DMS79 treated with DMSO at 0.1 percent for 48 hours (cell line): ENCODE measurements around the gene TOPORS.
A peak's percentile ranks its signal among the peaks of the same experiment; 100 is the strongest.
"Not testable (repeated sequence)": the region's sequence is repeated elsewhere in the genome, so short reads cannot be mapped to it uniquely, and the experiment has no call there.

Experiments
- DNase-seq: peaks from one replicate; lab custom pipeline; 2025; lab: John Stamatoyannopoulos, UW

The TOPORS gene

DNA sequence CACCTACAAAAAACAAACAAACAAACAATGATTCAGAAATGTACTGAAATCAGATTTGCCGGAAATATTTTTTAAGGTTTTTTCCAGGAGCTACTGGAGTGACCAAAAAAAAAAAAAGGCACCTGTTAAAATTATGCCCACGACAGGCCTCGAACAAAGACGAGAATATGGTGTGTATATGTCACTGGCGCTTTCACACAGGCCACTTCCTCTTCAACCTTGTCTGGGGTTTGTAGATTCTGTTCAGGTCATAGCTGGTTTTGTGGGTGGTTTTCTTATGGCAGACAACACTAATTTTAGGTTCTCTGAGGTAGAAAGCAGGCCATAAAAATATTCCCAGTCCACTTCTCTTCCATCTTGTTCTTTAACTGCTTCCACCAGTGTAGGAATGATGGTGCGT lies 13.6 kb upstream of the TOPORS start:
- DNase-seq, result no peak

DNA sequence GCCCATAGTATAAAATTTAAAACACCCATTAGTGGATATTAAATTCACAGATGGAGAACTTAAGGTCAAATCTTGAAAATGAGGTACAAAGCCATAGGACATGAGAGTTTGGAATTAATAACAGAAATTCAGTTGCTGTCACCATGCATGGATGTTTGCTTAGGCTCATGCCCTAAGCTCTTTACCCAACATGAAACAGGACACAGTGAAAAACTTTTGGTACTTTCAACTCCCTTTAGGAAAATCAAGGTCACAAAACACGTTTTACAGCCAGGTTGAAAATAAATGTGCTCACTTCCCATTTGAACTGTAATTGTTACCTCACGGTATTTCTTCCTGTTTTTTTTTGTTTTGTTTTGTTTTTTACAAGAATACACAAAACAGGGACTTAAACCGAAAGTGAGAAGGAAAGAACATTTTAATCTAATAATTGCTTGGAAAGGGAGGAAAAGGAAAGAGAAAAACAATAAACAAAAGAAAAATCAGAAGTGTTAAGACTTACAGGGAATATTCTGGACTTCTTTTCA lies 6.1 kb upstream of the TOPORS start:
- DNase-seq, result no peak

DNA sequence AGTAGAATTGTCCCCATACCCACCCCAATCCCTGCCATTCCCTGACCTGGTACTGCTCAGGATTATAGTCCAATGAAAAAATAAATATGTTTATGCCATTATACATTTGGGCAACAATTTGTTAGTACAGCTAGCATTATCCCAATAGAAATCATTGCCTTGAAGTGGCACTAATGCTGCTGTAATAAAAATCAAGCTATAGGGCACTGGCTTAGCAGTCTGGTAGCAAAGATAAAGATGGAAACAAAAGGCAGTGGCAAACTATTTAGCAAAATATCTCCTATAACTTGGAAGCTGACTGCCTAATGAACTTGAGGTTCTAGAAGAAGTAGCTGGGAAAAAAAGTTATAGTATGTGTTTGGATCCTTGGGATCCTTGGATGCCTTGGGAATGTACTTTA lies 2.2 kb upstream of the TOPORS start:
- no peak for DNase-seq

DNA sequence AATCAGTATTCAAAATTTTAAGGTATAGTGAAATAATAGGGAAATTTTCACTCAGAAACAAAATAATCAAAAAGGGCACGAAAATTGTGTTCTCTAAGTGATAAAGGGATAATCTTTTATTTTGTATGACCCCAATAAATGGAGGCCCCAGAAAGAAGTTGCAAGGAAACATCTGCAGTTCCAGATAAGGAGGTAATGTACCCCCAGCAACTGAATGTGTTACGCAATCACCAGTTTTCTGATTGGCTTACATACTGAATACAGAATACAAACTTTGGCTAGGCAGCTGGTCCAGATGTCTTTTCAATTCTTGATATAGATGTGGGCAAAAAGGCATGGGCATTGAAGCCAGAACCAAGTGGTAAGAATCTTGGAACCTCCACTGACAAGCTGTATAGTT lies 1.7 kb upstream of the TOPORS start:
- no peak for DNase-seq

DNA sequence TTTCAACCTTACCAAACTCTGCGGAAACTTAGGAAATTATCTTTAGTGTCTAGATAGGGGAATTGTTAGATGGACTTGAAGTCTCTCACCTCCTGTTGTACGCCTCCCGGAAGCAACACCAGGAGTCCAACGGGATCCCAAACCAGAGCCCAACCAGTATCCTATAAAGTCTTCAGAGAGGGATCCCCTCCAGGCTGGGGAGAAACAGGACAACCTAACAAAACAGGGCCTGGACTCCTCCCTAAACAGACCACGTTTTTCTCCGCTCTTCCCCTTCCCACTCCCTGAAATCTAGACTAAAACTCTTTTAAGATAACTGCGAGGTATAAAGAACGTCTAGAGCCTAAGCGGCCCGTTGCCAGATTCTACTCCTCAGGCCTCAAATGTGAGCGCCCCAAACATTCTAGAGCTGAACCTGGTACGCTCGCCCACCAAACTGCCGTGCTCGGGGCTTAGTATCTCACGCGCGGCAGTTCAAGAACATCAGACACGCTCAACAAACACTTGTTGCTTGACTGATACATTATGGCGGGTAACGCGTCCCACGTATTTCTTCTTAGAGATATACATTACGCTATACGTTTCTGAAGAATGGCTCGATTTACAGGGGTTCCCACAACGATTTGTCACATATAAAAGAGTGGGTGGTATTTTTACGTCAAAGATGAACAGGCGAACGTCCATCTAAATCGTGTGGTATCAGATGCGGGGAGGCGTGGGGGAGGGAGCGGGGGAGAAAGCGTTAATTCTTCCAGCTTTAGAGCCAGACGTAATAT lies 922 bp downstream of the TOPORS start:
- peak; percentile 67 for DNase-seq

DNA sequence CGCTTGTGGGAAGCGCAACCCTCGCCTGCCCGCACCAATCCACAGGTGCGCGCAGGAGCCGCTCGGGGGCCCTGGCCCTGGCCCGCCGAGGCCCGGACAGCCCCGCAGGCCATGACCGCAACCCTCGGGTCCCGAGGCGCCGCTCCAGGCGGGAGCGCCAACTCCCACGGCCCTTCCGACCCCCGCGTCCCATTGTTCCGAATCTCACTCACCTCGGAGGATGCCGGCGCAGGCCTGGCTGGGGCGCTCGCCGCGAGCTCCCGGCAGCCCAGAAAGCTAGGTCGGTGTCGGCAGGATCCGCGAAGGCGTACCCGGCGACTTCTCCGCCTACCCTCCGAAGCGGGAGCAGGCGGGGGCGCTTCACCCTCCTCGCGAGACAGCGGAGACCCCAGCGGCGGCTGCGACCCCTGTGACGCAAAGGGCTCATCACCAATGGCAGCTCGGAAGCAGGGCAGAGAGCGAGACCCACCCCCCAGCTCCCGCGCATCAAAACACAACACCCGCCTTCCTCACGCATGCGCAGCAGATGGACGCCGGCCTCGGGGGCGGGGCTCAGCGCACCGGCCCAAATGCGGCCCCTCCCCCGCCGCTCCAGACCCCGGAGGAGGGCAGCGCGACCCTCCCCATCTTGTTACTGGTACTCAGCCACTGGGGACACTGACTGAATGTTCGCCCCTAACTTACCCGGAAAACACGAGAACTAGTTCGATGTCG lies 1.7 kb downstream of the TOPORS start:
- peak; percentile 92 for DNase-seq

DNA sequence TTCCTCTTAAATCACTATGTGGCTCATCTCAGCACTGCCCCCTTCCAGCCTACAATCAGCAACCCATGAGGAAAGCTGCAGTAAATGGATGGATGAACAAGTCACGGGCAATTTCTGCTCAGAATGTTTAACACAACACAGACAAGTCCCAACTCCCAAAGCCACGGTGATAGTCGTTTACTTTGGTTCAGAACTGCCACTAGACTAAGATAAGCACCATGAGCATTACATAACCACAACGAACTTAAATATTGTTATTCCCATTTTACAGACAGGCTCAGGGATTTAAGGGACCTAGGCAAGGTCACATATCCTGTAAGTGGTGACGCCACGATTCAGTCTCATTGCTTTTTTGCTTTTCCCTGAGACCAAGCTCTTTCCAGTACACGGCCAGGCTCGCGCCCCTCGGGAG lies 2.2 kb downstream of the TOPORS start:
- DNase-seq, result peak; percentile 36

DNA sequence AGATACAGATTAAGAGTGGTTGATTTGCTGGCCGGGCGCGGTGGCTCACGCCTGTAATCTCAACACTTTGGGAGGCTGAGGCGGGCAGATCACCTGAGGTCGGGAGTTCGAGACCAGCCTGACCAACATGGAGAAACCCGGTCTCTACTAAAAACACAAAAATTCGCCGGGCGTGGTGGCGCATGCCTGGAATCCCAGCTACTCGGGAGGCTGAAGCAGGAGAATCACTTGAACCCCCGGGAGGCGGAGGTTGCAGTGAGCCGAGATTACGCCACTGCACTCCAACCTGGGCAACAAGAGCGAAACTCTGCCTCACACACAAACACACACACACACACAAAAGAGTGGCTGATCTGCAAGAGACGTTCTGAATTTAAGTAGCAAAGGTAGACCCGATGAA lies 4.2 kb downstream of the TOPORS start:
- not testable (repeated sequence) for DNase-seq

DNA sequence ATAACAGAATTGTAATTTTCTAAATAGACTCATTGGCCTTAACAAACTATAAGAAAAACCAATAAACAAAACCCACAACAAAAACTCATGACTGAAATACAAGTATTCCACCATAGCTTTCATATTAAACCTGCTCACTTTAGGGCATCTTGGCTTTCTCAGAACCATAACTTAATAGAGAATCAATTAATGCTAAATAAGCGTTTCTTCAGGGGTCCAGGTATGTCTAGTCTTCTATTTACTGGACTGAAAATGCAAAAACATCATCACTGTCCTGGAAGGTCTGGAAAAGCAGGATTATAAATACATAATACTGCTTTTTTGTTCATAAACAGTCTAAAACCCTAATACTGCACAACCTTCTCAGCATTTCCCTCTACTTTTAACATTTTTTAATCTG lies 6.5 kb downstream of the TOPORS start:
- no peak for DNase-seq

DNA sequence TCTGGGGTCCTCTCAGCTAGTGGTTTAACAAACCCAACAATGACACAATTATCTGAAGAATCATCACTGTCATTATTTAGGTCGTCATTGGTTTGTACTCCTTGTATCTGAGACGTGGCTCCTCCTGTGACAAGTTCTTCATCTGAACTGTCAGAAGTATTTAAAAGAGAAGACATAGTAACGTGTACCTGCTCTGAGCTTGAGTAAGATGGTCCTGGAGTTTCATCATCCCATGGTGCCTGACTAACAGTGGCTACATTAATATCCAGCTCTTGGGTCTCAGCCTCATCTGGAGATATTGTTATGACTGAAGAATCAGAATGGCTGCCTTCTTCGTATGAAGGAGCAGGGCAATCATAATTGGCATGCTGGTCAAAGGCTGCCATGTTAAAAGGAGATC lies 9.3 kb downstream of the TOPORS start:
- DNase-seq, result no peak

DNA sequence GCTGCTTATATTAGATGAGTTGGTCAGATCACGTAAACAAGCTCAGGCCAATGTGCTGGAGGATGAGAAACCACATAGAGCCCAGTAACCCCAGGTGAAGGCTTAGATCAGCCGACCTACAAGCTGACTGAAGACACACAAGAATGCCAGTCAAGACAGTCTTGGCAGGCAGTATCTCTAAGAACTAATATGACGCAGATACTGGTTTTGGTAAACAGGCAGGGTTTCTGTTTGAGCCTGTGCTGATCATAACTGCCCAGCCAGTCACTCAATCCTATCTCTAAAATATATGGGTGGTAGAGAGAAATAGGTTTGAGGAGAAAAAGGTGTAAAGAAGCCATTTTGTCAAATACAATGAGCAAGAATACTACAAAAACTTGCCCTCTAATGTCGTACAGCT lies 18.6 kb downstream of the TOPORS start:
- DNase-seq, result no peak

DNA sequence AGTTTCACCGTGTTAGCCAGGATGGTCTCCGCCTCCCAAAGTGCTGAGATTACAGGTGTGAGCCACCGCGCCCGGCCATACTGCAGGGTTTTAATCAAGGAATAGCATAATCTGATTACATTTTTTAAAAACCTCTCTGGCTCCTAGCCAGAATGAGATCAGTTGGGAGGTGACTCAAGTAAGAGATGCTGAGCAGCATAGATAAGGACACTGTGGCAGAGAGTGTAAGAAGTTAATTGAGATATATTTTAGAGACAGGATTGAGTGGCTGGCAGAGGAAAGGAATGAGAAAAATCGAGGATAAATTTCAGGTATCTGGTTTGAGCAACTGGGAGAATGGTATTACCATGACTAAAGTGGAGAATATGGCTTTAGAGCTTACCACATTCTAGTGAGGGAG lies 19.1 kb downstream of the TOPORS start:
- DNase-seq, result no peak

DNA sequence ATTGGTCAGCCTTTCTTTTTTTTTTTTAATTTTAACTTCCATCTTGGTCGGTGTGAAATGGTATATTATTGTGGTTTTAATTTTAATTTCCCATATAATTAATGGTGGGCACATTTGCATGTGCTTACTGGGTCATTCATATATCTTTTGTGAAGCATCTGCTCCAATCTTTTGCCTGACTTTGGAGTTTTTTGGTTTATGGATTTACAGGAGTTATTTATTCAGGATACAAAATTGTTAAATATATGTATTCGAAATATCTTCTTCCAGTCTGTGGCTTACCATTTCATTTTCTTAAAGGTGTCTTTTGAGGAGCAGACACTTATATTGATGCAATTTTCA lies 25.7 kb downstream of the TOPORS start:
- DNase-seq, result no peak

DNA sequence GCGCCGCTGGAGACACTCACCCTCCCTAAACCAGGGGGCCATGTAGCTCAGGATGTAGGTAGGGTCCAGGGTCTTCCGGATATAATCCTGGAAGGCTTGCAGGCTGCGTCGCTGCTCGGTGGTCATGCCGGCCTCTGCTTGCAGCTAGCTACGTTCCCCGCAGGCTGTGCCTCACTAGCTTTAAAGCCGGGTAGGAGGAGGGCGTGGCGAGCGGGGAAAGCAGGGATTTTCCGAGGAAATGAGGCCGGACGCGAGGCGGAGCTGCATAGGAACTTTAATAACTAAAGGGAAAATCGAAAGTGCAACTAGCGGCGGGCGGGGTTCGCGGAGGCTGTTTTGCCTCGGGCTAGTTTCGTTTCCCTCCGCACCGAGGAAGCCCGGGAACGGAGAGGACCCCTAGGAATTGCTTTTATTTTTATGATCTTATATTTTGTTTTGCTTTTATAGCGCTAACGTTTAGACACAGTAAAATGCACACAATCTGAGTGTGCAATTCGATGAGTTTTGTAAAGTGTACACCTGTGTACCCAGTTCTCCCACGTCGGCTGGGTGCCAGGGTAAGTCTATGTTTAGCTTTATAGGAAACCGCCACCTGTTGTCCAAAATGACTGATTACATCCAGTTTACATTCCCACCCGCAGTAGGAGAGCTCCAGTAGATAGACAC lies 26.2 kb downstream of the TOPORS start, which contains the start of gene RIGI:
Gene RIGI (minus strand): TSS at position 156 of the 666 bp plus-strand sequence. CDS start 30 bp downstream, at position 126.
- DNase-seq, result peak; percentile 94

DNA sequence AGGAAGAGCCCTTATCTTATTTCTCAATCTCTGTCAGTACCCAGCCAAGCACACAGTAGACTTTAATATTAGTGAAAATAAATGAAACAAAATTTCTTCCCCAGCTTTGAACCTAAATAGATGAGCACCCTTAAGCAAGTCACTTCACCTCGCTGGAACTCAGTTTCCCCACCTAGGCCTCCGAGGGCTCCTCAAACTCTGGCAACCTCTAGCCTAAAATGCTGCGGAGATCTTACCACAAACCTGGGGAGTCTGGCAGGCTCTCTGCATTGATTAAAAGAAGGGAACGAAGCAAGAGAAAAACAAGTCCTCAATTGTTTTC lies 26.7 kb downstream of the TOPORS start:
- DNase-seq, result no peak

DNA sequence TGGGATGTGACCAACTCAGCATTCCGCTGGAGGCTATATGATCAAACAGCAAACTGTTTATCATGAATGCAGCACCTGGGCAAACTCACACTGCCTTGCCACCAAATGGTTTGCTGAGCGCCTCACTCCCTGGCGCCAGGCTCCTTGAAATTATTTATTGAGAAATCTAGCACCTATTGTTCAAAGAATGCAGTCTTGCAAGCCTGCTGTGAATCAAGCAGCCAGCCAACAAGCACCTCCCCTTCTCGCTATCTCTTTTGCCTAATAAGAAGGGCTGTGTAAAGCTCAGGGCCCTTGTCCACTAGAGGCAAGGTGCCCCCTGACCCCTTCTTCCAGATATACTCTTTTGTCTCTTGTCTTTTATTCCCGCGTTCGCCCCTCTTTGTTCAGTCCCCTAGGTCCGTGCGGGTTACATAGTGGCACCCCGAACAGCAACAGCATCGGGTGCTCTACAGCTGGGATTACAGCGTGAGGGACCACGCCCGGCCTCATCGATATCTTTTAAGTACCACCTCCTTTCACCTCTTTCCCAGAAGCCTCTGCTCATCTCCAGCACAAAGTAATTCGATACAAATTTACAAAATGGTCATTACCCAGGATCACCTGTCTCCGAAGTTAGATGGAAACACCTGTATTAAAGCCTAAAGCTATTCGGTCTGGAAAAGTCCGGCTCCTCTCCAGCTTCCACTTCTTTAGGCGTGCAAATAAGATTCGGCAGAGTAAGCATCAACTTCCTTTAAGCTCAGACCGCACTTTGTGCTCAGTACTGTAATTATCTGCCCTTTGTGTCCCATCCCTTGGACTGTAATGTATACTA lies 27.3 kb downstream of the TOPORS start:
- DNase-seq, result peak; percentile 85

DNA sequence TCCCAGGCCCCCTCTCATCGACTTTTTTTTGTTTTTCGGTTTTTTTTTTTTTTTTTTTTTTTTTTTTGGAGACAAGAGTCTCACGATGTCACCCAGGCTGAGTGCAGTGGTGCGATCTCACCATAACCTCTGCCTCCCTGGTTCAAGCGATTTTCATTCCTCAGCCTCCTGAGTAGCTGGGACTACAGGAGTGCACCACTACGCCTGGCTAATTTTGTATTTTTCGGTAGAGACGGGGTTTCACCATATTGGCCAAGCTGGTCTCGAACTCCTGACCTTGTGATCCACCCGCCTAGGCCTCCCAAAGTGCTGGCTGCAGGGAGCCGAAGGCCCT lies 27.9 kb downstream of the TOPORS start:
- DNase-seq, result not testable (repeated sequence)

DNA sequence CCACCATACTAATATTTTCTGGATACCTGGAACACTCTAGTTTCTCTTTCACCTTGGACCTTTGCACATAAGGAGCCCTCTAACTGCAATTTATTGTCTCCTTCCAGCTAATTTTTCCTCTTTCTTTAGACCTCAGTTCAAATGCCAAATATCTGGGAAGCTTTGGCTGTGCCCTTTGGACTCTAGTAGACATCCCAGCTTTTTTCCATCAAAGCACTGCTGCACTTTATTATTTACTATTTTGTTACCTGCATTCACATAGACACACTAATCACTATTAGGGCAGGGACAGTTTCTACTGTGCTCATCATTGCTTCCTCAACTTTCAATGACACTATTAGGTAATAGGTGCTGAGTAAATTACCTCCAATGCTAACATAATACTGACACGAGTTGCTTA lies 28.5 kb downstream of the TOPORS start:
- no peak for DNase-seq

DNA sequence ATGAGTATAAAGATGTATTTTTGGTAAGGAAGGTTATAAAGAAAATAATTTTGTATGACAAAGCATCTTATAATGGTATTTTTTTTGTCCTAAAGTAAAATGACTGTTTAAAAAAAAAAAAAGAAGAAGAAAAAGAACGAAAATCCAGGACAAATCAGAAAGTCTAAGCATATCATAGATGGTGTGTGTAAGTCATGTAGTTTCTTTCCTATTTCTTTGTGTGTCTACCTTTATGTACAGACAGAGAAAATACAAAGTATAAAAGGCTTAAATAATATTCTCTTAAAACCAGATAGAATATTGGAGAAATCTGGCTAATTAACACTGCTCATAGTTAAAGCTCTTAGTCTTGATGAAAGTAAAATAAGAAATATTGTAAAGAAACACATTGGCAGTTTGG lies 34.1 kb downstream of the TOPORS start:
- no peak for DNase-seq

DNA sequence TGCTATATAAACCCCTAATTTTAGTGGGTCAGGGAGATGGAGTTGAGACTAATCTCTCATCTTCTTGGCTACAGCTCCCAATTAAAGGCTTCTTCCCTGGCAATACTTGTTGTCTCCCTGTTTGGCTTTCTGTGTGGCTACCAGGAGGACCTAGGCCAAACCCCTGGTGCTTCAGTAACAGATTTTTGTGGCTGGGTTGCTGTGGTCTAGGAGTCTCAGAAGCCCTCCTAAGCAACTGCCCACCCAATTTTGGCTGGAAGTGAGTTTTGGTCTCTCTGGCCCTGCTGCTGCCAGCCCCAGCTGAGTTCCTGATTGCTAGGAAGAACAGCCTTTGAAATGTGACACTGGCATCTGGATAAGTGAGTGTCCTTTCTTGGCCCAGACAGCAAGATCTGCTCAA lies 36.1 kb downstream of the TOPORS start:
- DNase-seq, result no peak

DNA sequence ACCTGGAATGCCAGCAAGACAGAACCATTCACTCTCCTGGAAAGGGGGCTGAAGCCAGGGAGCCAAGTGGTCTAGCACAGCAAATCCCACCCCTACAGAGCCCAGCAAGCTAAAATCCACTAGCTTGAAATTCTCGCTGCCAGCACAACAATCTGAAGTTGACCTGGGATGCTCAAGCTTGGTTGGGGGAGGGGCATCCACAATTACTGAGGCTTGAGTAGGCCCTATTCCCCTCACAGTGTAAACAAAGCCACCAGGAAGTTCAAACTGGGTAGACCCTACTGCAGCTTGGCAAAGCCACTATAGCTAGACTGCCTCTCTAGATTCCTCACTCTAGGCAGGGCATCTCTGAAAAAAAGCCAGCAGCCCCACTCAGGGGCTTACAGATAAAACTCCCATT lies 43.7 kb downstream of the TOPORS start:
- no peak for DNase-seq

DNA sequence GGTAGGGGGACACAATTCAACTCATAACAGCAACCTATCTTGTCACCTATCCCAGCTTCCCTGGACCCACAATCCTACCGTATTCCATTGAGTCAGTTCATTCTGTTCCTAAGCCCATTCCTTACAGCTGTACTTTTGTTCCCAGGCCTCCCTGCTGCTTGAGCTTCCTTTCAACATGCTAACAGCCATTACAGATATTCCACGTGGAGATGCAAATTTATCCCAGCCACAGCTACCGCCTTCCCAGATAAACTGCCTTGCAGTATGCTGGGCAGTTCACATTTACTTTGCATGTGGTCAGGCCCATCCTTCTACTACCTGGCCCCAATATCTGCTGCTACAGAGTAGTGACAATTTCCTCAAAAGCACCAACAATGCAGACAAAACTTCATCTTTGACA lies 49.4 kb downstream of the TOPORS start:
- no peak for DNase-seq
